WTC11 (cell line): ENCODE results near the gene YTHDF1. TPM values are rescaled to one million over a fixed set of nuclear protein-coding genes. Genes with fewer than 3 reads are reported as not detected.

ENCODE experiments used
- ATAC-seq: fragments of 200-7000 bp; cut with Tn5 transposase; 2 replicates; pipeline ENCODE4 v1.10.0; 2021; ENCODE audit warnings: mild to moderate bottlenecking, moderate library complexity
- CTCF ChIA-PET: fragments of 300-600 bp; sonication (Branson Sonifier 250); formaldehyde crosslinking; loops from one replicate; lab custom pipeline; 2021; ENCODE audit warnings: antibody characterized with exemption; lab: Charles Lee
- POLR2A ChIA-PET: fragments of 350-600 bp; sonication (Branson Sonifier 250); formaldehyde crosslinking; loops from one replicate; lab custom pipeline; 2021; ENCODE audit warnings: antibody characterized with exemption; lab: Charles Lee
- DNase-seq: peaks from one replicate; pipeline ENCODE4 v3.0.0; 2021; ENCODE audit warnings: low spot score
- H3K27ac Mint-ChIP-seq: 2 replicates; pipeline ENCODE4 v1.8.0; 2021; ENCODE audit warnings: mixed read lengths
- H3K27me3 Mint-ChIP-seq: 2 replicates; pipeline ENCODE4 v1.8.0; 2021; ENCODE audit warnings: low read depth, mild to moderate bottlenecking, moderate library complexity, mixed read lengths
- H3K36me3 Mint-ChIP-seq: 2 replicates; pipeline ENCODE4 v1.8.0; 2021; ENCODE audit warnings: mixed read lengths
- H3K4me1 Mint-ChIP-seq: 2 replicates; pipeline ENCODE4 v1.8.0; 2022; ENCODE audit warnings: mixed read lengths
- H3K4me3 Mint-ChIP-seq: 2 replicates; pipeline ENCODE4 v1.8.0; 2021; ENCODE audit warnings: mild to moderate bottlenecking, moderate library complexity, mixed read lengths
- H3K9me3 Mint-ChIP-seq: 2 replicates; pipeline ENCODE4 v1.8.0; 2021; ENCODE audit warnings: mixed read lengths
- CTCF ChIP-seq: fragments of 200-600 bp; IDR thresholded peaks from 2 replicates; pipeline ENCODE4 v1.8.0; 2022; ENCODE audit warnings: antibody characterized with exemption
- E2F5 ChIP-seq: sonication (generic); formaldehyde crosslinking; IDR thresholded peaks from 2 replicates; pipeline ENCODE4 v1.8.1; 2022; ENCODE audit warnings: mild to moderate bottlenecking, moderate library complexity, missing genetic modification reagents
- EMX1 ChIP-seq: fragments of 250-450 bp; sonication (Bioruptor Pico); IDR thresholded peaks from 2 replicates; pipeline ENCODE4 v1.8.0; 2021; ENCODE audit warnings: mild to moderate bottlenecking
- ESRRA ChIP-seq: sonication (generic); formaldehyde crosslinking; IDR thresholded peaks from 2 replicates; pipeline ENCODE4 v1.8.1; 2022; ENCODE audit warnings: mild to moderate bottlenecking, missing genetic modification reagents, borderline replicate concordance
- HMGA2 ChIP-seq: fragments of 250-450 bp; sonication (Bioruptor Pico); IDR thresholded peaks from 2 replicates; pipeline ENCODE4 v1.4.0; 2021; ENCODE audit warnings: mild to moderate bottlenecking, moderate library complexity
- MAX ChIP-seq: sonication (generic); formaldehyde crosslinking; IDR thresholded peaks from 2 replicates; pipeline ENCODE4 v1.8.0; 2022; ENCODE audit warnings: mild to moderate bottlenecking, missing genetic modification reagents
- MXD4 ChIP-seq: fragments of 250-450 bp; sonication (Bioruptor Pico); IDR thresholded peaks from 2 replicates; pipeline ENCODE4 v1.8.0; 2021; ENCODE audit warnings: mild to moderate bottlenecking, moderate library complexity, borderline replicate concordance
- NFATC4 ChIP-seq: fragments of 250-450 bp; sonication (Bioruptor Pico); IDR thresholded peaks from 2 replicates; pipeline ENCODE4 v1.9.0; 2021; ENCODE audit warnings: mild to moderate bottlenecking
- NFYB ChIP-seq: sonication (generic); formaldehyde crosslinking; conservative IDR thresholded peaks from 2 replicates; pipeline ENCODE4 v1.8.0; 2022; ENCODE audit warnings: low read depth, missing genetic modification reagents
- NR1H2 ChIP-seq: sonication (generic); formaldehyde crosslinking; IDR thresholded peaks from 2 replicates; pipeline ENCODE4 v1.9.0; 2021; ENCODE audit warnings: mild to moderate bottlenecking, moderate library complexity, missing genetic modification reagents
- PREB ChIP-seq: sonication (generic); formaldehyde crosslinking; IDR thresholded peaks from 2 replicates; pipeline ENCODE4 v1.8.1; 2022; ENCODE audit warnings: mild to moderate bottlenecking, missing genetic modification reagents, moderate library complexity, borderline replicate concordance
- SMAD3 ChIP-seq: sonication (generic); formaldehyde crosslinking; IDR thresholded peaks from 2 replicates; pipeline ENCODE4 v1.8.0; 2022; ENCODE audit warnings: missing genetic modification reagents, mild to moderate bottlenecking, borderline replicate concordance
- SP1 ChIP-seq: sonication (generic); formaldehyde crosslinking; conservative IDR thresholded peaks from 2 replicates; pipeline ENCODE4 v1.8.1; 2022; ENCODE audit warnings: missing genetic modification reagents
- TEAD1 ChIP-seq: sonication (generic); formaldehyde crosslinking; IDR thresholded peaks from 2 replicates; pipeline ENCODE4 v1.8.0; 2022; ENCODE audit warnings: mild to moderate bottlenecking, missing genetic modification reagents
- ZBTB21 ChIP-seq: sonication (generic); formaldehyde crosslinking; IDR thresholded peaks from 2 replicates; pipeline ENCODE4 v1.8.1; 2023; ENCODE audit warnings: mild to moderate bottlenecking, missing genetic modification reagents, borderline replicate concordance
- ZBTB43 ChIP-seq: sonication (generic); formaldehyde crosslinking; IDR thresholded peaks from 2 replicates; pipeline ENCODE4 v1.8.1; 2023; ENCODE audit warnings: mild to moderate bottlenecking, missing genetic modification reagents
- ZNF138 ChIP-seq: sonication (generic); formaldehyde crosslinking; conservative IDR thresholded peaks from 2 replicates; pipeline ENCODE4 v1.8.1; 2022; ENCODE audit warnings: mild to moderate bottlenecking, moderate library complexity, missing genetic modification reagents
- ZNF423 ChIP-seq: fragments of 250-450 bp; sonication (Bioruptor Pico); IDR thresholded peaks from 2 replicates; pipeline ENCODE4 v2.1.2; 2022; ENCODE audit warnings: mild to moderate bottlenecking, moderate library complexity
- ZNF532 ChIP-seq: fragments of 250-450 bp; sonication (Bioruptor Pico); IDR thresholded peaks from 2 replicates; pipeline ENCODE4 v1.9.0; 2021; ENCODE audit warnings: mild to moderate bottlenecking, borderline replicate concordance
- ZSCAN18 ChIP-seq: fragments of 250-450 bp; sonication (Bioruptor Pico); IDR thresholded peaks from 2 replicates; pipeline ENCODE4 v2.1.2; 2022; ENCODE audit warnings: mild to moderate bottlenecking, moderate library complexity
- total RNA-seq: library from RNA; stranded (reverse); gene quantifications from 3 replicates; pipeline ENCODE4 v1.2.3, GENCODE V29; 2021

YTHDF1 gene
- total RNA-seq, 1 experiment from 2014 or later: 61.3 TPM

- Mint-ChIP-seq H3K36me3 (peaks cover 6% of the 10 kb centered on the region), H3K4me3 (no peak overlapping the region), H3K9me3 (no peaks in the 10 kb centered on the region), H3K4me1 (no peaks in the 10 kb centered on the region), H3K27ac (peak overlapping the region; percentile 52), H3K27me3 (peaks cover 3% of the 10 kb centered on the region; the same call in 1 of the 2 replicates)
- CTCF ChIA-PET: interaction anchor here (0.9 to 1.8 kb wide), 6 partner anchors 17 to 194 kb away, joined by 3 to 8 read pairs (median 3); no protein-coding TSS in a partner anchor
- TF ChIP-seq CTCF (no peak), MXD4 (CRISPR knock-in tag) (no peak), NR1H2 (no peak), NFATC4 (no peak), ZBTB21 (no peak), ZSCAN18 (CRISPR knock-in tag) (no peak), TEAD1 (no peak), ZNF138 (no peak), ESRRA (CRISPR knock-in tag) (no peak)
- POLR2A ChIA-PET: no interaction called here
- DNase-seq (no peak), ATAC-seq (no peak)
Measured at GRCh38 chr20:63166193-63167020, 49.5 kb downstream of the YTHDF1 start.

GRCh38 chr20:63165356-63166192 is 50.4 kb downstream of the YTHDF1 start:
- peaks cover 6% of the 10 kb centered on the region for H3K36me3 Mint-ChIP-seq
- ChIA-PET CTCF (interaction anchor here (1.3 to 1.8 kb wide), 2 partner anchors 79 to 109 kb away, joined by 3 to 7 read pairs; no protein-coding TSS in a partner anchor), POLR2A (no interaction called here)
- H3K27me3 Mint-ChIP-seq: peaks cover 3% of the 10 kb centered on the region; the same call in 1 of the 2 replicates
- ATAC-seq (no peak), DNase-seq (no peak)
- H3K4me3 Mint-ChIP-seq: no peak overlapping the region
- H3K9me3 Mint-ChIP-seq: no peaks in the 10 kb centered on the region
- H3K27ac Mint-ChIP-seq: no peak overlapping the region
- H3K4me1 Mint-ChIP-seq: no peaks in the 10 kb centered on the region
- no peak for TF ChIP-seq NFYB (CRISPR knock-in tag)
- TF ChIP-seq ZBTB43: no peak
- TF ChIP-seq SMAD3 (CRISPR knock-in tag): no peak
- TF ChIP-seq SP1: no peak
- TF ChIP-seq ZNF532 (CRISPR knock-in tag): no peak
- TF ChIP-seq MAX (CRISPR knock-in tag): no peak
- TF ChIP-seq PREB: no peak
- no peak for TF ChIP-seq E2F5 (CRISPR knock-in tag)
- no peak for TF ChIP-seq EMX1 (CRISPR knock-in tag)
- TF ChIP-seq HMGA2 (CRISPR knock-in tag): no peak
- TF ChIP-seq ZNF423 (CRISPR knock-in tag): no peak
